Naive thymus-derived CD8-positive, alpha-beta T cell (primary cell): ENCODE measurements around the gene PDE4D. TPM values are rescaled to one million over a fixed set of nuclear protein-coding genes. Genes with fewer than 3 reads are reported as not detected.

Experiments
- ATAC-seq, 2 donors: fragments of 150-1000 bp; cut with Tn5 transposase in 1 of 2; sonication (Bioruptor Pico), chemical (Tn5 transposase) in 1 of 2; 1 replicate in 1 of 2; 2 replicates in 1 of 2; pipeline ENCODE4 v1.10.0; 2021; ENCODE audit warnings: mild to moderate bottlenecking in 2 of 2, moderate library complexity in 2 of 2
- POLR2A ChIA-PET: fragments of 350-600 bp; sonication (Branson Sonifier 250); formaldehyde crosslinking; loops from one replicate; lab custom pipeline; 2021; ENCODE audit warnings: antibody characterized with exemption; lab: Charles Lee
- DNase-seq, 10 donors: peaks; one replicate each; pipeline versions ENCODE4 v3.0.0 to v3.0.0-alpha.2; 2020 to 2022
- H3K27ac Mint-ChIP-seq, 10 donors: one replicate each; pipeline ENCODE4 v1.8.0; 2020 to 2022; ENCODE audit warnings: mild to moderate bottlenecking in 10 of 10, mixed read lengths in 10 of 10, moderate library complexity in 4 of 10, inconsistent platforms in 1 of 10
- H3K27me3 Mint-ChIP-seq, 5 donors: one replicate each; pipeline ENCODE4 v1.8.0; 2021 to 2022; ENCODE audit warnings: mixed read lengths in 5 of 5
- H3K36me3 Mint-ChIP-seq, 3 donors: one replicate each; pipeline ENCODE4 v1.8.0; 2020 to 2022; ENCODE audit warnings: mixed read lengths in 3 of 3, mild to moderate bottlenecking in 2 of 3, inconsistent platforms in 1 of 3
- H3K4me1 Mint-ChIP-seq, 4 donors: one replicate each; pipeline ENCODE4 v1.8.0; 2021 to 2022; ENCODE audit warnings: mixed read lengths in 4 of 4
- H3K4me3 Mint-ChIP-seq, 10 donors: one replicate each; pipeline ENCODE4 v1.8.0; 2020 to 2022; ENCODE audit warnings: mild to moderate bottlenecking in 10 of 10, mixed read lengths in 10 of 10, moderate library complexity in 6 of 10, inconsistent platforms in 1 of 10
- H3K9me3 Mint-ChIP-seq, 9 donors: one replicate each; pipeline ENCODE4 v1.8.0; 2020 to 2022; ENCODE audit warnings: mixed read lengths in 9 of 9, mild to moderate bottlenecking in 3 of 9, inconsistent platforms in 1 of 9, moderate library complexity in 1 of 9
- polyA plus RNA-seq, 3 donors: library from polyadenylated mRNA; unstranded; fragments of 300-500 nt; fragmentation: Illumina TruSeq; gene quantifications; one replicate each; pipeline ENCODE4 v1.2.3, GENCODE V29; 2021
- total RNA-seq, 8 experiments: library from RNA in 2 of 8; stranded (reverse) in 2 of 8; gene quantifications; one replicate each; pipeline ENCODE4 v1.2.3 and lab custom pipeline; 2021 to 2026

PDE4D gene
- total and polyA plus RNA-seq, 5 experiments from 2014 or later = 5.8 to 35.9 (median 8.8) TPM

DNA sequence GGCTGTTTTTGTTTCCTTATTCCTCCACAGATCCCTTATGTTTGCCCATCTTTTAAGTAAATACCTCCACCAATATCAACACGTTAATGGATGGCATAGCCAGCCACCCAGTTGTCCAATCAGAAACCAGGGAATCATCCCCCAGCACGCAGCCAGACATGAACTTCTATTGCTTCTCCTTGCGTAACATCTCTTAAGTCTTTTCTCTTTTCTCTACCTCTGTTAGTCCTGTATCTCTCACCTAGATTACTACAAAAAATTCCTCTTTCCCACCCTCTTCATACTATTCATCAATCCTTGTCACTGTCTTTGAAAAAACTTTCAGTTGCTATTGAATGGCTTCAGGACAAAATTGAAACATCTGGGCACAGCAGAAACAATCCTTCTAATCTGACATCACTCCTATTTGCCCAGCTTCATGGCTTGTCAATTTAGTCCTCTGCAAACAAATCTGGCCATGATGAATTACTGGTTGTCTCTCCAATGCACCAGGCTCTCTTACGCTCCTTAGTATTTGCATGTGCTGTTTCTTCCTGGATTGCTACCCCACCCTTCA lies 961.4 kb downstream of the PDE4D start:
- no peaks in the 10 kb centered on the region for H3K36me3 Mint-ChIP-seq
- H3K27me3 Mint-ChIP-seq = peaks cover 4 to 10% (median 7%) of the 10 kb centered on the region in 5 donors
- POLR2A ChIA-PET = no interaction called here
- H3K4me3 Mint-ChIP-seq = no peak overlapping the region
- no peaks in the 10 kb centered on the region for H3K9me3 Mint-ChIP-seq
- ATAC-seq = no peak
- peak overlapping the region in 2 of 10 donors; percentile 2 to 12 for H3K27ac Mint-ChIP-seq
- DNase-seq = no peak
- H3K4me1 Mint-ChIP-seq = peaks cover 9 to 24% (median 14%) of the 10 kb centered on the region in 4 donors

DNA sequence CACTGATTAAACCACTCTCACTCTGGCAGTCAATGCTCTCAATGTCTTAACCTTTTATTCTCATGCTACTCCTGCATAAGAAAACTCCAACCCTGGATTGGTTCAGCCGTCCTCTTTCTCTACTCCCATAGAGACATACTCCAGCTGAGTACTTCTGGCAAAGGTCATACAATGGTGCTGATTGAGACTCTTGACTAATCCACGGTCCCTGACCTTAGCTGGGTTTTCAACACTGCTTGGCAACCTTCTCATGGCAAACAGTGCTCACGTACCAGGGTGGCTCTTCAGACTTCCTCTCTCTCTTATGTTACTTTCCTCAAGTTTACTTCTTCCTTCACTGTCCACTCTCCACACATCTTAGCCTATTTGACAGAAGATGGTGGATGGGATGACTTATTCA lies 963.0 kb downstream of the PDE4D start:
- POLR2A ChIA-PET = no interaction called here

DNA sequence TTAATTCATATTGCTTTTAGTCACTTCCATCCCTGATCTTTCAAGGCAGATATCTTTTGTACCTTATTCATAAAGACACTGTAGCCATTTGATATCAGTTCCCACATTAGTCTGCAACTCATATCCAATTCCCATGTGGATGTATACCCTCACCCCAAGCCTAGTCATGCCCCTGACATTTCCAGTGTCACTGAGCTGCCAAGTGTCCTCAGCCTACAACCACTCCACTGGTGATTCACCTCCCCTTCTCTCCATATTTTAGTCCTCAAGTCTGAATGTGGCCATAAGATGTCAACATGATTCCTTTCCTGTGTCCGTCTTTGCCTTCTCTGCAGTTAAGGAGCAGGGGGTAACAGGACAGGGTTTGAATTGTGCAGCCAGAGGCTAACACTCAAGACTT lies 963.8 kb downstream of the PDE4D start:
- Mint-ChIP-seq H3K4me3 (no peak overlapping the region), H3K9me3 (no peaks in the 10 kb centered on the region), H3K36me3 (no peaks in the 10 kb centered on the region), H3K27ac (no peak overlapping the region), H3K27me3 (peaks cover 4 to 17% (median 7%) of the 10 kb centered on the region in 5 donors), H3K4me1 (peaks cover 8 to 17% (median 11%) of the 10 kb centered on the region in 4 donors)
- POLR2A ChIA-PET = no interaction called here
- no peak for ATAC-seq
- no peak for DNase-seq

More for the DNA sequence above, 963.0 kb downstream of the PDE4D start:
- DNase-seq (no peak), ATAC-seq (no peak)
- H3K36me3 Mint-ChIP-seq = no peaks in the 10 kb centered on the region
- peaks cover 4 to 17% (median 7%) of the 10 kb centered on the region in 5 donors for H3K27me3 Mint-ChIP-seq
- no peak overlapping the region for H3K4me3 Mint-ChIP-seq
- peaks cover 12 to 24% (median 15%) of the 10 kb centered on the region in 4 donors for H3K4me1 Mint-ChIP-seq
- H3K27ac Mint-ChIP-seq = no peak overlapping the region
- no peaks in the 10 kb centered on the region for H3K9me3 Mint-ChIP-seq

DNA sequence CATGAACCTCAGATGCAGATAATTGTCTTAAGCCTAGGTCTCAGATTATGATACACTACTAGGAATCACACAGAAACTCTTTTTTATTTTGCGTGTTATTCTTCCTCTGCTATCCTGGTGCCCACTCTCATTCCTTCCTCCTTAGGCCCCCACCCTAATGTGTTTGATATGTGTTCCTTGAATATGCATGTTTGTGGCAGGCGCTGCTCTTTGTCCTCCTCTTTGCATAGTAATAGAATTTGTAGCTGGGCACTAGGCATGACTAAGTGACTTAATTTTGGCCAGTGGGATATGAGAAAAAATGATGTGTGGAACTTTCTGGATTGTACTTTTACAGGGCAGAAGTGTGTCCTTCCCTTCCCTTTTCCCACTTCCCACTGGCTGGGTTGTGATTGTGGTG lies 965.6 kb downstream of the PDE4D start:
- H3K9me3 Mint-ChIP-seq = no peaks in the 10 kb centered on the region
- no peak overlapping the region for H3K27ac Mint-ChIP-seq
- POLR2A ChIA-PET = no interaction called here
- ATAC-seq = no peak
- H3K36me3 Mint-ChIP-seq = no peaks in the 10 kb centered on the region
- DNase-seq = no peak
- H3K27me3 Mint-ChIP-seq = peaks cover 4 to 25% (median 9%) of the 10 kb centered on the region in 5 donors
- peaks cover 2 to 10% (median 4%) of the 10 kb centered on the region in 4 donors for H3K4me1 Mint-ChIP-seq
- no peak overlapping the region for H3K4me3 Mint-ChIP-seq

DNA sequence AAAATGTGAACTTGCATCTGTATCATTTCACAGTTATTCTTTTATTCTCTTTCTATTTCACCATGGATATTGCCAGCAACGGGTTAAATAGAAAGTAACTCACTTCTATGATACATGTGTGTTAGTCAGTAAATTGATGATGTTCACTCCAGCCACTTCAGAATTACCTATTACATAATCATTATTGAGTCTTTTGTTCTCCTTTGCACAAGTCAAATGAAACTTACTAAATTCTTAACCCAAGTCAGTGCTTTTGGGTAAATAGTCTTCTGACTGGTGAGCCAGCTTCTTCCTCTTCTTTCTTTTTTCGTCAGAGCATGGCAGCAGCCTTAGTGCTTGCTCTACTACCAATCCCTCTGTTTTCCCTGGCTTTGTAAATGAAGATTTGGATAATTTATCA lies 966.3 kb downstream of the PDE4D start:
- H3K27ac Mint-ChIP-seq = no peak overlapping the region

DNA sequence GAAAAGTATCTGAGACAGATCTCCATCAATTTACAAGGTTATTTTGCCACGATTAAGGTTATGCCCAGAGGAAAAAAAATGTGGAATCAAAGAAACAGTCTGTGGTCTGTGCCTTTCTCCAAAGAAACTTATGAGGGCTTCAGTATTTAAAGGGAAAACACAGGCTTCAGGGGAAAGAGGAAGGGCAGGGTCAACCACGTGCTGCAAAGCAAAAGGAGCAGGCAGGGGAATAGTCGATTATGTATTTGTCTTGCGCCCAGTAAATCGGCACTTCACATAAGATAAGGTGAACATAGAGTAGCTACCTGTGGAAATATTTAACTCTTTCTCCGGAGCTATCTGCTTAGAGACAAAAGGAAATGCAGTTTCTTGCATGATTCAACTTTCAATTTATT lies 967.0 kb downstream of the PDE4D start:
- peaks cover 4 to 28% (median 9%) of the 10 kb centered on the region in 5 donors for H3K27me3 Mint-ChIP-seq
- ATAC-seq (no peak), DNase-seq (no peak)
- no peaks in the 10 kb centered on the region for H3K9me3 Mint-ChIP-seq
- H3K36me3 Mint-ChIP-seq = no peaks in the 10 kb centered on the region
- POLR2A ChIA-PET = no interaction called here
- peaks cover 0 to 5% (median 1%) of the 10 kb centered on the region in 4 donors for H3K4me1 Mint-ChIP-seq
- H3K27ac Mint-ChIP-seq = no peak overlapping the region
- no peak overlapping the region for H3K4me3 Mint-ChIP-seq

More for the DNA sequence above, 966.3 kb downstream of the PDE4D start:
- no peak overlapping the region for H3K4me3 Mint-ChIP-seq
- POLR2A ChIA-PET = no interaction called here
- peaks cover 4 to 28% (median 9%) of the 10 kb centered on the region in 5 donors for H3K27me3 Mint-ChIP-seq
- H3K4me1 Mint-ChIP-seq = peaks cover 0 to 5% (median 4%) of the 10 kb centered on the region in 4 donors
- DNase-seq (no peak), ATAC-seq (no peak)
- no peaks in the 10 kb centered on the region for H3K36me3 Mint-ChIP-seq
- no peaks in the 10 kb centered on the region for H3K9me3 Mint-ChIP-seq

DNA sequence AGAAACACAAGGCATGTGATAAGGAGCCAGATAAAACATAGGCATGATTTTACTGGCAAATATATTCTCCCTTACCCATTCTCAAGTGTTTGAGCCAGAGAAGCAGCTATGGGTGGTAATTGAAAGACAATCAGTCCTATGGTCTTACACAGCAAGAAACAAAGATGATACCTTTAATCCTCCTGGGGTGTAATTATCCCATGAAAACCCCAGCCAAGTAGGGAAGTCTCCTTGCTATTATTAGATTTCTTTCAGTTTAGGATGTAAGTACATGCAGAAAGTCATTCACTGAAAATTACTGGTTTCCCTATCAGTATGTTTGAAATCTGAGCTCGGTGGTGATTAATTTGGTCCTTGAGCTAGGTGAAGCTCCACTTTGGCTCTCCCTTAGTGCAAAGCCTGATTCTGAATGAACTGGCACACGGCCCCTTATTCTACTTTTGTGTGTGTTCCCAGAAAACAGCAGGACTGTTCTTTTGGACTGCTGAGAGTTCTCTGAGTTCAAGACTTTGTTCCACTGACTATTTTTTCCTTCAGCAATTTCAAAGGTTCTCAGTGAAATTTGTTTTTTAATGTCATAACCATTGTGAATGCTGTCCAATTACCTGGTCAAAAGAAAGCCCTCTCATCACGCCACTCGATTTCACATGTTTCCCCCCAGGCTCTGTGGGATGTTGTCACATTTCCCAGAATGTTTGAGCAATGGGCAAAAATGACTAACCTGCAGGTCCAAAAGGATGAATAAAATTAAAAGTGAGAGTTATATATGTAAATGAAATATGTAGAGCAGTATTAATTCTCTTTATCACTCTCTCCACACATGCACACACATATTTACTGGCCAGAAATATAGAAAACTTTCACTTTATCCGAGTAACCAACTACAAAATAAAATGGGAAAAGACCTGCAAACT lies 967.6 kb downstream of the PDE4D start:
- H3K4me1 Mint-ChIP-seq = peaks cover 0 to 5% (median 1%) of the 10 kb centered on the region in 4 donors
- H3K9me3 Mint-ChIP-seq = no peaks in the 10 kb centered on the region
- no peaks in the 10 kb centered on the region for H3K36me3 Mint-ChIP-seq
- ATAC-seq (no peak), DNase-seq (no peak)
- no peak overlapping the region for H3K4me3 Mint-ChIP-seq
- no peak overlapping the region for H3K27ac Mint-ChIP-seq
- POLR2A ChIA-PET = no interaction called here
- peaks cover 6 to 28% (median 9%) of the 10 kb centered on the region in 5 donors for H3K27me3 Mint-ChIP-seq

DNA sequence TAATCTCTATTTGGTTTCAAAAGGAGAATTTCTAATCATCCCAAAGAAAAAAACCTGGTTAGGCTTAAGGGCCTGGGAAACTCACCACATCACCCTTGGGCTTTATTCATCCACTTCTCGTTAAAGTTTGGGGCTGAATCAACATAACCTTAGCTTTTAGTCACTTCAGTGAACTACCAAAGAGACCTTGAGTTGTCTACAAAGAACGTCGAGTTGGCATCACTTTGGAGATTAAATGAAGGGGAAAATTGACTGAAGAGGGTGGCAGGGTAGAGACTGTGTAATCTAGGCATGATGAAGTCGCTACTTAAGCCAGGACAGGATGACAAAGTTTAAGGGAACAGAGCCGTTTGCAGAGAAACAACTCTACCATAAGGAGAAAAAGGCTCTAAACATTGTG lies 969.2 kb downstream of the PDE4D start:
- H3K27me3 Mint-ChIP-seq = peaks cover 4 to 28% (median 9%) of the 10 kb centered on the region in 5 donors
- H3K4me1 Mint-ChIP-seq = peaks cover 0 to 5% (median 1%) of the 10 kb centered on the region in 4 donors
- POLR2A ChIA-PET = no interaction called here
- no peaks in the 10 kb centered on the region for H3K36me3 Mint-ChIP-seq
- no peak overlapping the region for H3K4me3 Mint-ChIP-seq
- DNase-seq = no peak
- no peaks in the 10 kb centered on the region for H3K9me3 Mint-ChIP-seq
- no peak overlapping the region for H3K27ac Mint-ChIP-seq
- no peak for ATAC-seq

DNA sequence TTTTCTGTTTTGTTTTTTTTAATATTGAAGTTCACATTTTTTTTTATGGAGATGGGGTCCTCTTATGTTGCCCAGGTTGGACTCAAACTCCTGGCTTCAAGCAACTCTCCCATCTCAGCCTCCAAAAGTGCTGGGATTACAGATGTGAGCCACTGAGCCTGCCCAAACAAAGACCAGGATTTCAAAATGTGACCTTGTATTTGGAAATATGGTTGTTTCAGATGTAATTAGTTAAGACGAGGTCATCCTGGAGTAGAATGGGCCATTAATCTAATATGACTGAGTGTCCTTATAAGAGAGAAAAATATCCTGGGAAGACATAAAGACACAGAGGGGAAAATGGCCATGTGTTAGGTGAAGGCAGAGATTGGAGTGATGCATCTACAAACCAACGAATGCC lies 970.2 kb downstream of the PDE4D start:
- no peaks in the 10 kb centered on the region for H3K9me3 Mint-ChIP-seq
- ATAC-seq (no peak), DNase-seq (no peak)
- peaks cover 4 to 28% (median 9%) of the 10 kb centered on the region in 5 donors for H3K27me3 Mint-ChIP-seq
- POLR2A ChIA-PET = no interaction called here
- no peak overlapping the region for H3K4me3 Mint-ChIP-seq
- H3K27ac Mint-ChIP-seq = no peak overlapping the region
- H3K4me1 Mint-ChIP-seq = peaks cover 0 to 5% (median 1%) of the 10 kb centered on the region in 4 donors
- H3K36me3 Mint-ChIP-seq = no peaks in the 10 kb centered on the region

DNA sequence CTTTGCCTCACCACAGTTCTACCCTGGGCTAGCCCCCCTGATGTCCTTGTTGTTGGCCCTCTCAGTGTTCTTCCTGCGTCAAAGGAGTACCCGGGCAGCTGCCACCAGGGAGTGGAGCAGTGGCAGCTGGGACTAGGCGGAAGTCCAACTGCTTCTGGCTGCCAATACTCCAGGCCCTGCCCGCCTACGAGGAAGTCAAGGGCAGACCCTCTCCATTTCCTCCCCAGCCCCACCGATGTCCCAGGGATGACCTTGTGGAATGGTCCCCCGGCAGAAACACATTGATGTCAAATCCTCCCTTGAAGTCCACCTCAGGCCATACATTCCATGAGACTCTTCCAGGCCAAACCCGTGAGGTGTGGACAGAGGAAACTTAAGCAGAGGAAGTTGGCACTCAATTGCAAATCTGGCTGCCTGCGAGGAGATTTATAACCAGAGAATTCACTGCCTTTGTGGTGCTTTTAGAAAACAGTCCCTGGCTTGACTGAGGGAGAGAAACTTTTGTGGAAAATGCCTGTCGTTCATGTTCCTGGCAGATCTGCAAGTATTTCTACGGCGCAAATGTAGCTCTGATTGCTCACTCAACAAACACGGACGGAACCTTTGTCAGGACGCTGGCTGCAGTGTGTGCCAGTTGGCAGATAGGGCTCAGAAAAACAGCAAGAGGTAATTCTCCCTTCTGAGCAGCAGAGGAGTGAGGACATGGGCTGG lies 970.9 kb downstream of the PDE4D start:
- Mint-ChIP-seq H3K36me3 (no peaks in the 10 kb centered on the region), H3K27ac (no peak overlapping the region), H3K4me3 (no peak overlapping the region), H3K4me1 (peaks cover 0 to 3% (median 1%) of the 10 kb centered on the region in 4 donors), H3K9me3 (no peaks in the 10 kb centered on the region), H3K27me3 (peaks cover 2 to 22% (median 8%) of the 10 kb centered on the region in 5 donors)
- no peak for ATAC-seq
- DNase-seq = no peak
- POLR2A ChIA-PET = no interaction called here

DNA sequence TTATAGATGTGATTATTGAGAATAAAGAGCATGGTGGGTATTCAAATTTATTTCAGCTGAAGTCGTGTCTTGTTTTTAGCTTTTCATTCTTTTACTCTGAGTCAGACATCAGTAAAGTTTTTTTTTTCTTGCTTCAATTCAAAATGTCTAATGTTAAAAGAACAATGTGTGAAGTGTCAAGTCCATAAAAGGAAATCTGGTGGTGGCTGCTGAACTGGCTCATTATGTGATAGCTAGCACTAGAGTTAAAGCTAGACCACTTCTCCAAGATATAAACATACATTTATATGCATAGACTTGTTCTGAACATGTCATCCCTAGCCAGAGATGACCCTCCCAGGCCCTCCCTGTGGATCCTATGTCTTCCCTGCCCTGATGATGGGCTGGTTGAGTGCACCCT lies 972.4 kb downstream of the PDE4D start:
- H3K4me3 Mint-ChIP-seq = no peak overlapping the region
- no peaks in the 10 kb centered on the region for H3K9me3 Mint-ChIP-seq
- DNase-seq (no peak), ATAC-seq (no peak)
- POLR2A ChIA-PET = no interaction called here
- no peaks in the 10 kb centered on the region for H3K36me3 Mint-ChIP-seq
- peaks cover 2 to 19% (median 6%) of the 10 kb centered on the region in 5 donors for H3K27me3 Mint-ChIP-seq
- no peaks in the 10 kb centered on the region for H3K4me1 Mint-ChIP-seq
- H3K27ac Mint-ChIP-seq = no peak overlapping the region

DNA sequence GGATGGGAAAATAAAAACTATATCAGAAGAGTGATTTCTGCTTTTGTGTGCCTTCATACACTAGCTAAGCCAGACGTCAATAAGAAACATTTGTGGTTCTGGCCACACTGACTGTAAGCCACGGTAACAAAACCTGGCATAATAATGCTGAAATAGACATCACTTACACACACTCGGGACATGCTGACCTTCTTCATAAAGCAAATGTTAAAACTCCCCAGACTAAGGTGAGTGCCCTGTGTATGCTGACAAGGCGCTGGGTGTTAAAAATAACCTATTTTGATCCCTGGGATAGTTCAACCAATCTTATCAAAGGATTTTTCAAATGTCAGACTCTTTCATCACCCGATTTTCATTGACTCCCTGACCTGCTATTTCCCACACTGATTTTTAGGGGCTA lies 973.7 kb downstream of the PDE4D start:
- DNase-seq = no peak
- no peaks in the 10 kb centered on the region for H3K9me3 Mint-ChIP-seq
- POLR2A ChIA-PET = no interaction called here
- peaks cover 7 to 23% (median 8%) of the 10 kb centered on the region in 5 donors for H3K27me3 Mint-ChIP-seq
- no peak for ATAC-seq
- no peak overlapping the region for H3K27ac Mint-ChIP-seq
- no peaks in the 10 kb centered on the region for H3K4me1 Mint-ChIP-seq
- H3K4me3 Mint-ChIP-seq = no peak overlapping the region
- no peaks in the 10 kb centered on the region for H3K36me3 Mint-ChIP-seq
